Left forelimb (tissue), 1 donor: Measurements from ENCODE around the gene ST3GAL4.
"Not testable (repeated sequence)": the region's sequence is repeated elsewhere in the genome, so short reads cannot be mapped to it uniquely, and the experiment has no call there.

Source experiments
- DNase-seq: peaks from one replicate; pipeline ENCODE4 v3.0.0-alpha.2; 2018; ENCODE audit warnings: low spot score

The ST3GAL4 gene, protein sequence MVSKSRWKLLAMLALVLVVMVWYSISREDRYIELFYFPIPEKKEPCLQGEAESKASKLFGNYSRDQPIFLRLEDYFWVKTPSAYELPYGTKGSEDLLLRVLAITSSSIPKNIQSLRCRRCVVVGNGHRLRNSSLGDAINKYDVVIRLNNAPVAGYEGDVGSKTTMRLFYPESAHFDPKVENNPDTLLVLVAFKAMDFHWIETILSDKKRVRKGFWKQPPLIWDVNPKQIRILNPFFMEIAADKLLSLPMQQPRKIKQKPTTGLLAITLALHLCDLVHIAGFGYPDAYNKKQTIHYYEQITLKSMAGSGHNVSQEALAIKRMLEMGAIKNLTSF

DNA sequence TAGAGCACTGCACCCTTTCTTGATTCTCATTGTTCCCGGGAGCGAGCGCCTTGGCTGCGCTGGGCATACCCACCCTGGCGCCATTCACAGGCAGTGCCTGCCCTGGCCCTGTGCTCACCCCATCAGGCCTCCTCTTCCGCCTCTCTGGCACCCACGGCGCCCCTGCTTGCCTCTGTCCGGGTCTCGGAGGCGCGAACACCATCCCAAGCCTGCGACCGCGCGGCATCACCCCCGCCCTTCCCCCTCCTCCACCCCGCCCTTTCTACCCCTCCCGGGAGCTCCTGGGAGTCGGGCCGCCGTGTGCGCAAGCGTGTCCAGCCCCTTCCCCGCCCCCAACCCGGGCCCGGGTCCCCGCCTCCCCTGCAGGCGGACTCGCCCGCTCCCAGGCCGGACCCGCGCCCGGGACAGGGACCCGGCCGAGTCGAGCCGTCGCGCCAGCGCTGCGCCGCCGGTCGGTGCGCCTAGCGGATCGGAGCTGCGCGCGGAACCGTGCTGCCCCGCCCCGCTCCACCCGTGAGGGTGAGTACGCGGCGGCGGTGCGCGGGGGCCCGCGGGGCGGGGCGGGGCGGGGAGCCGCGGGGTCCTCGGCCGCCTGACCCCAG, at the start of gene ST3GAL4:
Gene ST3GAL4 (plus strand): TSS at position 363 of the 602 bp plus-strand sequence. CDS start 50,470 bp downstream, outside the sequence.
- peak; percentile 95 for DNase-seq

DNA sequence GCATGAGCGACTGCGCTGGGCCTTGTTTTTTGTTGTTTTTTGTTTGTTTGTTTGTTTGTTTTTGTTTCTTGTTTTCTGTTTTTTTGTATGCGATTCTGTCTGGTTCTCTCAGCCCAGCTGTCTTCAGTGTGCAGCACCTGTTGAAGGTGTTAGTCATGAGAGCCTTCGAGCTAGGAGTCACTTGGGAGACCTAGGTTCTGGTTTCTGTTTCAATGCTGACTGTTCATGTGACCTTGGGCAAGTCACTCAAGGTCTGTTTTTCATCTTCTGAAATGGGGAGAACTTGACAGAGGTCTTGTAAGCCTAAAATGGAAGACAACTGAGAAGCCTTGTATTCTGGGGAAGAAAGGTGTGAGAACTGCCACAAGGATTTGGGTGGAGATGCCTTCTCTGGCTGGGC, 49.8 kb upstream of the ST3GAL4 start:
- DNase-seq, result no peak

DNA sequence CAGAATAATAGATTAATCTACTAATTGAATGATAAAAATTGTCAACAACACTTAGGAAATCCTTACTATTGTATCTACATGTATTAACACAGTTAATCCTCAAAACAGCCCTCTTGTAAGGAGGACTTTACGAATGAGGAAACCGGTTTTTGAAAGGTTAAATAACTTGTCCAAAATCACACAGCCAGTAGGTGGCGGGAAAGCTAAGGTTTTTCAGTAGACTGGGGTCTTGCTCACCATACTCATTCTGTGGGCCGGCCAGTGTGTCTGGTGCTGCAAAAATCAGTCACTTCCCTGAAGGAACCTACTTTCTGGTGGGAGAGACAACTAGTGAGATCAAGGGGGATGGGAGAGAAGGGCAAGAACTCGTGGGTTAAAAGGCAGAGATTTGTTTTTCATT, 47.8 kb upstream of the ST3GAL4 start:
- no peak for DNase-seq

DNA sequence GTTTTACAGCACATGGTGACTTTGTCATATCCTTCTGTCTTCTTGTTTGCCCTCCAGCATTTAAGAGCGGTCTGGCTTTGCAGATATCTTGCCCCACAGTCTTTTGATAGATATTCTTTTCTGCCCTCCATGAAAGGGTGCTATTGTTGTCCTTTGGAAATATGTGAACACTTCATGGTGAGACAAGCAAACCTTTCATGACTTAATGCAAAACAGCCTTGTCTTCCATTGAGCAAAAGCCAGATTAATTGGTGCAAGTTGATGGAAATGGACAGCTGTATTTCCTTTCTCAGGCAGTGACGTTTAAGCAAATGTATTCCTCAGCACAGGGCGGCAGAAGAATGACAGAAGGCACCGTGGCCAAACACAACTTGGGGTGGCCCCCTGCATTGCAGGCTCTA, 47.2 kb upstream of the ST3GAL4 start:
- no peak for DNase-seq

DNA sequence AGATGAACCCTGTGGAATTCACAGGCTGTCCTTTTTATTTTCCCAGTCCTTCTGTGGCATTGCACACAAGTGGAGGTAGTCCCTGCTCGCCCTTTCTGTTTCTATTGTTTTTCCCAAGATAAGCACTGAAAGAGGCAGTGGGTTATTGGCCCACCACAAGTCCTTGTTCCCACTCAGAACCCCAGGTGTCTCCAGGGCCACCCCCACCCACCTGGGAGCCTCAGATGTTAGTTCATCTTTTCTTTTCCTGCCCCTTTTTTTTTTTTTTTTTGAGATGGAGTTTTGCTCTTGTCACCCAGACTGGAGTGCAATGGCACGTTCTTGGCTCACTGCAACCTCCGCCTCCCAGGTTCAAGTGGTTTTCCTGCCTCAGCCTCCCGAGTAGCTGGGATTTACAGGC, 46.7 kb upstream of the ST3GAL4 start:
- not testable (repeated sequence) for DNase-seq

DNA sequence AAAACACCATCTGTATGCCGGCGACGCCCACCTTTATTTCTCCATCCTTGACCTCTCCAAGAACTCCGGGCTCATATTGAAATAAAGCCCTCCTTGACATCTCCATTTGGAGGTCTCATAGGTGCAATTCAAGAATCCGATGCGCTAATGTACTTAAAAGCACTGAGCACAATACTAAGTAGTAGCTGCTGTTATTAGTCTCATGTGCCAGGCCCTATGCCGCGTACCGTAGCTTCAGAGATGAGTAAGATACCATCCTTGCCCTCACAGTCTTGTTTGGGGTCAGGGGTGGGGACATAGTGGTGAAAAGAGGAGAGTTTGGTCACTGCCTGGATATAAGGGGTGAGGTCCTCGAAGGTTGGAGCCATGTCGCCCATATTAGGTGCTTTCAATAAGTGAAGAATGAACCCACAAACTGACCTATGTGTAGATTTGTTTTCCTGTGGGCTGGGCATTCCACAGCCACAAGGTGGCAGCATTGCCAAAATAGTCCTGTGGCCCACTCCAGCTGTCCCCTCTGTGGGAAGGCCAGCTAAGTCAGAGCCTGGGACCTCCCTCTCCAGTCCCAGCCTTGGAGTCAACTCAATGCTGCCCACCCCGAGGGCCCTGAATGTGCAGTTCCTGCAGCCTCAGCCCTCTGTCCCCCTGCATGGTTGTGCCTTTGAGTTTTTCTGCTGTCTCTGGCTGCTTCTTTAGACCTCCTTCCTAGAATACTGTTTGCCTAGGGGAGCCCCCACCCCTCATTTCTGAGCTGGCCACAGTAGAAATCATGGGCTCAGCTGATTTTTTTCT, 45.1 kb upstream of the ST3GAL4 start:
- peak; percentile 81 for DNase-seq

DNA sequence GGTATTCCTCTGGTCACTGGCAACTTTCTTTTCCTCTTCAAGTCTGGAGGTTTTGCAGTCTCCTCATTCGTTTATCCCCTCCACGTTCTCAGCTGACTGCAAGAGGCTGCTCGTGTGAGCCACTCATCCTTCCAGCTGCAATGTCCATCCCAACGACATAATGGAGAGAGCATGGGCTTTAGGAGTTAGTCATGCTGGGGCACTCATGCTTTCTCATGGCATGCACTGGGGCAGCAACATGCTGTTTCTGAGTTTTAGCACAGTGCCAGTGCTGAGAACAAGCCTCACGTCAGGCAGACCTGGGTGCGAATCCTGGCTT, 44.5 kb upstream of the ST3GAL4 start:
- DNase-seq, result no peak

DNA sequence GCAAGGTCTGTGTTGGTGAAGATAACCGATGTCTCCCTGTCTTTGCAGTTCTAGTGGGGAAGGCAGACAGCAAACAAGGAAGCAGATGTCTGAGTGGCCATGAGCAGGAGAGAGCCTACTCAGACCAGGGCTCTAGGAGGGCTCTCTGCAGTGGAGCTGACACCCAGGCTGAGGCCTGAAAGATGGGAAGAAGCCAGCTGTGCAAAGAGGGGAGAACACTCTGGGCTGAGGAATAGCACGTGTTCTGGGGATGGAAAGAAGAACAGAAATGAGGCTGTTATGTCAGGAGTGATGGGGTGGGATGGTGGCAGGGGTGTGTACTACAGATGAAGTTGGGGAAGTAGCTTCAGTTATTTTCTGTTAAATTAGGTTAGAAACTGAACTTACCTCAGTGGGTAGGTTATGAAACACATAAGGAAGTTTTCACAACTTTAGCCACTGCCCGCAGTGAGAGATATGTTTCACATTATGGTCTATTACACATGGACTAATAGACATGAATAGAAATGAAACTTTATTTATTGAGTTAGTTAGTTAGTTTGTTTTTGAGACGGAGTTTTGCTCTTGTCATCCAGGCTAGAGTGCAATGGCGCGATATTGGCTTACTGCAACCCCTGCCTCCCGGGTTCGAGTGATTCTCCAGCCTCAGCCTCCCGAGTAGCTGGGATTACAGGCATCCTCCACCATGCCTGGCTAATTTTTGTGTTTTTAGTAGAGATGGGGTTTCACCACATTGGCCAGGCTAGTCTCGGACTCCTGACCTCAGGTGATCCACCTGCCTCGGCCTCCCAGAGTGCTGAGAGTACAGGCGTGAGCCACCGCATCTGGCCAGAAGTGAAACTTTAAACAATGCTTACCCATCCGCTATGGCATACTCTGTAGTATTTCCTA, 43.8 kb upstream of the ST3GAL4 start:
- no peak for DNase-seq

DNA sequence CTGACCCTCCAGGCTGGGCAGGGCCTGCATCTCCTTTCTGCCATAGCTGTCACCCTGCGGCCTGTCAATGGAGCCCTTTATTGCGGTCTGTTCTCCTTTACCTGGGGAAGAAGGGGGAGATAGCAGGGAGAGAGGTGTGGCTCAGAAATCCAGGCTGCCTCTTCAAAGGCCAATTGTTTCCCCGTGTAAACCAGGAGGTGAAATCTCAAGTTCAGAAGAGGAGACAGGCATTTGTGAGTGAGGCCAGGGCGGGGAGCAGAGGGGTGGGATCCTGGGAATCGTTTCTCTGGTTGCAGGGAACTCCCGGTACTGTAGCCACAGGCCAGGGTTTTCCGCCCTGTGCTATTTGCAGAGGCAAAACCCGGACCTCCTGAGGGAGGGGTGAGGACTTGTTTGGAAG, 42.5 kb upstream of the ST3GAL4 start:
- peak; percentile 50 for DNase-seq

DNA sequence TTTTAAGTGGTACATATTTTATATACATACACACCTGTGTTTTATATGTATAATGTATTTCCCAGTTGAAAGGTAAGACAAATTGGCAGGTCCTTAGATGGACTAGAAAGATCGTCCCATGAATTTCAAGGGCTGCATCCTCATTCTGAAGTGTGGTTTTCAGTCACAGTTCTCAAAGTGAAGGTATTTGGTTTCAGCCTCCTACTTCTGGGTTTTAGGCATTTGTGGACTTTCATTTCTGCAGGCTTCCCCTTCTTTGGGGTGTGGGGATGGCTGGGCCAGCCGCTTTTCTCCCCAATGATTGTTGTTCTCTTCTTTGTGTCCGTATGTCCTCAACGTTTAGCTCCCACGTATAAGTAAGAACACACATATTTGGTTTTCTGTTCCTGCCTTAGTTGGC, 41.7 kb upstream of the ST3GAL4 start:
- no peak for DNase-seq

DNA sequence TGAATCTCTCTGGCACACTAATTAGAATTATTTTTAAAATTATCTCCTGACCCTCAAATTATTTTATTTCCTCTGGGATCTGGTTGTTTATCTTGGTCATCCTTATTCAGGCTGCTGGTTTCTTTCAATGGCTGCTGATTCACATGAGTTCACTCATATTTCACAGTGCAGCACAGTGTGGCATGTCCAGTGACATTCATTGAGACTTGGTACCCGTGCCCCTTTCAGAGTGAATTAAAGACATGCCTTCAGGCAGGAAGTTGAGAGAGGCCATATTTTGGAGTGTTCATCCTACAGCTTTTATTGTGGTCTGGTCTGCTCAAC, 38.1 kb upstream of the ST3GAL4 start:
- DNase-seq, result no peak

DNA sequence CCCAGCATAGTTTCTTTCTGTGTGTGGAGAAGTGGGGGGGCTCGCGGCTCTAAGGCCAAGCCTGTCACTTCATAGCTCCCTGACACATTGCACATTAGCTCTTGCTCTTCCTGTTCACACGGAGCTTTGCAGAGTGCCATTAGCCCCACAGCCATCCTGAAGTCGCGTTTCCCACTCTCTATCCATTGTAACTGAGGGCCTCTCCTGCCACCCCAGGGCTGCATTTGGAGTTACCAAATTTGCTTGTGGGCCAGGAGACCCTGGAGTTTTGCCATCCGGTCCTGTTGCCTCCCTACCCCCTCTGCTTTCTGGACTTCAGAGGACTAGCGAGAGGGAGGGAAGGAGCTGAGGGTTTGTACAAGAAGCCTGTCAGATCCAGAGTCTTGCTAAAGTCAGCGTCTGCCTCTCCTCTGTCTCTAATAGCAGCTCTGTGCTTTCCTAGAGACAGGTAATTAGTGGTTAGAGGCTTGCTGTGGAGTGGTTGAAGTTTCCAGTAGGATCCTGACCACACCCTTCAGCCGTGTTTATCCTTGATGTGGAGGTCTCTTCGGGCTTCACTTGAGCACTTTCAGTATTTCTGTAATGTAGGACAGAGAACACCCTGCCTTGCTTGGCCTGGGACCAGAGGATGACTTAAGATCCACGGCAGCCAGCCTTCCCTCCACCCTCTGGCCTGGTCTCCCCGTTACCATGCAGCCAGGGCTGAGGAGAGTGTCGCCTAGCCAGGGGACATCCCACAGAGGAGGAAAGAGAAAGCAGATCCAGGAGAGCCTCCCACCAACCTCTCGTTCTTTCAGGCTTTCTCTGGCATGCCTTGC, 37.5 kb upstream of the ST3GAL4 start:
- DNase-seq, result peak; percentile 89

DNA sequence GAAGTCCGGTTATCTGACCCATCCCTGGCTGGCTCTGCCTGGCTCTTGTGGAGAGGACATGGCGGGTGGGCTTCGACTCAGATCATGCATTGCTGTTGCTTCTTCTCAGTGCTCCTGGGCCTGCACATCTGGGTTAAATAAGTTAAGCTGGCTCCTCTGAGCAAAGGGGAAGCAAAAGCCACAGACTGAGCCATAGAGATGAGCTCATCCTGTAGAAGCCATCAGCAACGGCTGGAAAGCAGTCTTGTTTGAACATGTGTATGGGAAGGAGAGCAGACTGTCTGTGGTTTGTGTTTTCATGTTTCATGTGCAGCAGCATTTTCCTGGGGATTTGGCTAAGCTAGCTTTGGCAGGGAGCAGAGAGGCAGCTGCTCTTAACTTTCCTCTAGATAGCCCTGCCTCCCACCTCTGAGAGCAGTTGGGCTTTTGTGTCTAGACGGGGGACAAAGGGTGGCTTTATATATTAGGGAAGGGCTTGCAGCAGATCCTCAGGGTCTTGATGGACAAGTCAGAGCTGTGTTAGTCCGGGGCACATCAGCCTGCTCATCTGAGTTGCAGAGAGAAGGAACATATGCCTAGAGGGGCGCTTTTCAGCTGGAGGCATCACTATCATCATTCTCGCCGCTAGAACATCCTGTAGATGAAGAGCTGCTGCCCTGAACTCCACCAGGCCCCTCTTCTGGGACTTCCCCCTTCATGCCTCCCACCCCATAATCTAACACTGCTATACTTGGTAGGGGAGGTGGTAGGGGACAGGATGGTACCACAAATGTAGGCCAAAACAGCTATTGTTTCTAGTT, 36.7 kb upstream of the ST3GAL4 start:
- peak; percentile 82 for DNase-seq

DNA sequence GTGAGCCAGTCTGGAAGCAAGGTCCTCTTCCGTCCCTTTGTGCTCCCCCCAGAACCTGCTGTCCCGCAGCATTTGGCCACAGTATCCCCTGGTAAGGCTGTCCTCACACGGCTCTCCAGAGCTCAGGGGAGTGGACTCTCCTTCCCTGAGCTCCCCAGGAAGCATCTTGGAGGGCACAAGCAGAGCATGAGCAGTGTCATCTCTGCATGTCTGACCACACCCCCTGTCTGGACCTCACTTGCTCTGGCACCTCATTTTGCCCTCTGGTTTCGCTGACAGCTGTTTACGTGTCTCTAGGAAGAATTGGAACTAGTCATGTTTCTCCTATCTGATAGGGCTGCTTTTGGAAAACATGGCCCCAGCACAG, 36.1 kb upstream of the ST3GAL4 start:
- DNase-seq, result no peak

DNA sequence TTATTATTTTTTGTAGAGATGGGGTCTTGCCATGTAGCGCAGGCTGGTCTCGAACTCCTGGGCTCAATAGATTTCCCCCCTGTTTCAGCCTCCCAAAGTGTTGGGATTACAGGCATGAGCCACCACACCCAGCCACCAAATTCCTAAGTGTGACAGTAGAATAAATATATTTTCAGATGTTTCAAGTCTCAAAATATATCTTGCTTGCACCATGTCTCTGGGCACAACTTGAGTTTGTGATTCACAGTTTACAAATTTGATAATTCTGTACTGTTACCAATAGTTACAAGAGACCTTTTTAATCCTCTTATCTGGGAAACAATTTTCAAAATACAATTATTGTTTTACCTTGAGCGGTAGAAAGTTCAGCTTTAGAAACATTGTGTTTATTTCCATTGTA, 32.5 kb upstream of the ST3GAL4 start:
- no peak for DNase-seq

DNA sequence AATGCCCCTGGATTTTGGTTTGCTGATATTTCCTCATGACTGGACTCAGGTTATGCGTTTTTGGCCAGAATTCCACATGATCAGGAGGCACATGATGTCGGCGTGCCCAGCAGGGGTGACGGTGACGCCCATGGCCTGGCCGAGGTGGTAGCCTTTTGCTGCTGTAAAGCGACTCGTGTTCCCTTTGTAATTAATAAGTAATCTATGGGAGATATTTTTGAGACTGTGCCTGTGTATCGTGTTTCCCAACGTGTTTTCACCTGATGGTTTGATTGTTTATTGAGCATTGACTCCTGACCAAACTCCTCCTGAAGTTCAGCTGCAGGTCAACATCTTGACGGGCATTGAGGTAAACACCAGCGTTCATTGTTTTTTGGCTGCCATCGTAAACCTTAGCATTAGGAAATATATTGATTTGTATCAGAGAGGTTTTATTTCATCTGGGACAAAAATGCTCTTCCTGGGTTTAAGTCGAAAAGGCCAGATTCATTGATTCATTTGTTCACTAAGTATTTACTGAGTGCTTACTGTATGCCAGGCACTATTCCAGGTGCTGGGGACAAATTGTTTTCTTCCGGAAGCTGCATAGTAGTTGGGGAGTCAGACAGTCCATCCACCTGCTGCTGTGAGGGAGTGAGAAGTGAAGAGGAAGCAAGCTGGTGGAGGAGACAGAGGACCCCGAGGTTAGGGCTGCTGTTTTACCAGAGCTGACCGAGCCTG, 28.0 kb upstream of the ST3GAL4 start:
- no peak for DNase-seq

DNA sequence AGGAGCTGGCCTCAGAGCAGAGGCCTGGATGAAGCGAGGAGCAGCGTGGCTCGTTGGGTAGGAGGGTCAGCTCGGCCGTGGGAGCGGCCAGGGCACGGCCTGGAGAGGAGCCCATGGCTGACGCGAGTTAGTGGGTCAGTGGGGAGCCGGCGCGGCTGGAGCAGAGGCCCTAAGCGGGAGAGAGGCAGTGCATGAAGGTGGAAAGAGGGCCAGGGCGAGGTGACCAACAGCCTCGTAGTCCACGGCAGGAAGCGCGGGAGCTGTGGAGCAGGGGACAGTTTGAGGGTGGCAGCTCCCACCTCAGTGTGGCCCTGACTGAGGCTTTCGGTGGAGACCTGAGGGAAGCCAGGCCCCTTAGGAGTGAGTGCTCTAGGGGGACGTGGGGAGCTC, 27.5 kb upstream of the ST3GAL4 start:
- DNase-seq, result no peak

DNA sequence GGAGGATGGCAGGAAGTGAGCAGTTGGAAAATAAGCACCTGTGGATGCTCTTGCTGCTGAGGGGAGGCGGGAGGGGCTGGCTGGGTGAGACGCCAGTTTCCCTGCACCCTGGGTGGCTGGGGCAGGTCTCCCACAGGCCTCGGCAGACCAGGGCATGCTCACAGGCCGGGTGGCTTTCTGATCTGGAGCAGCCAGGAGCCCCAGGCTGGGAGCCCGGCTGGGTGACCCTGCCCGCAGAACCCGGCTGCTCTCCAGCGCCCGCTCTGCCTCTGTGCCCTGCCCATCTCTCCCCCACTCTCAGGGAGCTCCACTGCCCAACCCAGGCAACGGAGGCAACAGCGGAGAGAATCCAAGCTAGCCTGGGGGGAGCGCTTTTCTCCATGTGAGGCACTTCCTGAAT, 27.0 kb upstream of the ST3GAL4 start:
- DNase-seq, result no peak

DNA sequence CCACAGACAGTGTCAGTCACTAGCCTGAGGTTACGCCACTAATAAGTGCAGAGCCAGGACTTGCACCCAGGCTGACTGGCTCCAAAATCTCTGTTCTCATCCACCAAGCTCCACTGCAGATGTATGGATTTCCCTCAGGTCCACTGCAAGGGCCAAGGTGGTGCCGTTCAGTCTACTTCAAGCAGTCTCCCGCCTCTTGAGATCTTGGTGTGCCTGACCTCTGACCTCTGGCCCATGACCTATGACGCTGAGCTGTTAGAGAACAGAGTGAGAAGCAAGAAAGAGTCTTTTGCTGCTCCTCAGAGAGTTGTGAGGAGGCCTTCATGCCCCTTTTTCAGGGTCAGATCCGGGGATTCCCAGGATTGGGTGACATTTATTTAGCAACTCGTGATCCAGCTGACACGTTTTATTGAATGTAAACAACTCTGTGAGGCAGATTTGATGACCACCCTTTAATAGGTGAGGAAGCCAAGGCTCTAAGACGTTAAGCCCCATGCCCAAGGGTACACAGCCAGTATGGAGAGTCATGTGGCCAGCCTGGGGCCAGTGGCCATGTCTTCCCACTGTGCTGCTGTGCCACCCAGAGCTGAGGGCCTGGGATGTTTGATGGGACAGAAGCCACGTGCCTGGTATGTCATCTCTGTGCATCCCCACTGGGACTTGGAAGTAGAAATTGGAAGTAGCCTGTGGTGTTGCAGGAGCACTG, 26.4 kb upstream of the ST3GAL4 start:
- DNase-seq, result no peak
